ES-I3 (cell line): ENCODE data around the gene S100A10.
A peak's percentile ranks its signal among the peaks of the same experiment; 100 is the strongest.

Experiments used
- H3K36me3 ChIP-seq: 2 replicates; pipeline ENCODE4 v1.6.1; 2013; ENCODE audit warnings: mild to moderate bottlenecking, low read length, control low read depth, moderate library complexity; ENCODE audit not compliant: insufficient read depth
- H3K4me1 ChIP-seq: 2 replicates; pipeline ENCODE4 v1.6.1; 2013; ENCODE audit warnings: mild to moderate bottlenecking, control low read depth, low read length; ENCODE audit not compliant: insufficient read depth
- H3K9ac ChIP-seq: 2 replicates; pipeline ENCODE4 v1.6.1; 2013; ENCODE audit warnings: low read depth, mild to moderate bottlenecking, low read length, moderate library complexity
- H3K9me3 ChIP-seq: 2 replicates; pipeline ENCODE4 v1.6.1; 2013; ENCODE audit warnings: mild to moderate bottlenecking, low read length, moderate library complexity; ENCODE audit not compliant: control insufficient read depth, insufficient read depth

The S100A10 gene

DNA sequence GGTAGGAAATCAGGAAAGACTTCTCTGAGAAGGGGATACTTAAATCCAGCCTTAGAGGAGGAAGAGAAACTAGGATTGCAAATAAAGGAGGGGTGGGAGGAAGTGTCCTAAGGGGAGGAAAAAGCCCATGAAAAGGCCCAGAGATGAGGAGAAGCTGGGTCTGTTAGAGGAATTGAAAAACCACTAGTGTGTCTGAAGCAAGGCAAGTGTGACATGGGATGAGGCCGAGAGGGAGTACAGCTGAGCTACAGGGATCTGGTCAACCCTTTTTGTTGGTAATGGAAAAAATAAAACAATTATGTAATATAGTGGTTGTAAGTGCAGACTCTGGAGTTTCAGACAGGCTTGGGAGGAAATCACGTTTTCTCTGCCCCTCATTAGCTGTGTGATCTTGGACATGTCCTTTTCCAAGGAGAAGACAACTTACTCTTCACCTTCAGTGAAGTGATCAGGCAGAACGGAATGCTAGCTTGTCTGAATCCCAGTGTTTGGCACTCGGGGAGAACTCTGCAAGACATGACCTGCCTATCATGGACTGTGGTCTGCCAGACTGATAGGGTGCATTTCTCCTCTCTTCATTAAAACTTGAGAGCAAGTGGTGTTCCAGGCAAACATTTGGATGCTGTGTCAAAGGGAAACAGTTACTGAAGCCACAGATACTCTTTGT, 7.4 kb upstream of the S100A10 start:
- Histone ChIP-seq H3K4me1 (peaks cover 17% of the 10 kb centered on the region), H3K9ac (no peak overlapping the region), H3K36me3 (no peaks in the 10 kb centered on the region), H3K9me3 (no peaks in the 10 kb centered on the region)

GRCh38 chr1:151998611-151999362, 5.1 kb upstream of the S100A10 start:
- peaks cover 24% of the 10 kb centered on the region for H3K4me1 ChIP-seq
- no peaks in the 10 kb centered on the region for H3K36me3 ChIP-seq
- H3K9me3 ChIP-seq, result no peaks in the 10 kb centered on the region
- H3K9ac ChIP-seq, result no peak overlapping the region

DNA sequence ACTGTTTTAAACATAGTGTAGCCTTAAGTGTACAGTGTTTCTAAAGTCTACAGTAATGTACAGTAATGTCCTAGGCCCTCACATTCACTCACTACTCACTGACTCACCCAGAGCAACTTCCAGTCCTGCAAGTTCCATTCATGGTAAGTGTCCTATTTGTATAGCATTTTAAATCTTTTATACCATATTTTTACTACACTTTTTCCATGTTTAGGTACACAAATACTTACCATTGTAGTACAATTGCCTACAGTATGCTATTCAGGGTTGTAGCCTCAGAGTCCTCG, 3.6 kb upstream of the S100A10 start:
- H3K9ac ChIP-seq, result no peak overlapping the region
- H3K9me3 ChIP-seq, result no peaks in the 10 kb centered on the region
- H3K36me3 ChIP-seq, result no peaks in the 10 kb centered on the region
- peaks cover 24% of the 10 kb centered on the region for H3K4me1 ChIP-seq

DNA sequence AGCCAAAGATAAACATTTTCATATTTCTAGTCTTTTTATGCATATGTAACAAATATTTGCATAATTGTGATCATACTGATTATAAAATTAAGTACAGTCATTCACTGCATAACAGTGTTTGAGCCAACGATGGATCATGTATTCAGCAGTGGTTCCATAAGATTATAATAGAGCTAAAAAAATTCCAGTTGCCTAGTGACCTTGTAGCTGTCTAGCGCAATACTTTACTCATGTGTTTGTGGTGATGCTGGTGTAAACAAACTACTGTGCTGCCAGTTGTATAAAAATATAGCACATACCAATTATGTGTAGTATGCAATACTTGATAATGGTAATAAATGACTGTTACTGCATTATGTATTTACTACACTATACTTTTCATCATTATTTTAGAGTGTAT, 2.1 kb upstream of the S100A10 start:
- Histone ChIP-seq H3K4me1 (peaks cover 17% of the 10 kb centered on the region), H3K9ac (no peak overlapping the region), H3K36me3 (no peaks in the 10 kb centered on the region), H3K9me3 (no peaks in the 10 kb centered on the region)

DNA sequence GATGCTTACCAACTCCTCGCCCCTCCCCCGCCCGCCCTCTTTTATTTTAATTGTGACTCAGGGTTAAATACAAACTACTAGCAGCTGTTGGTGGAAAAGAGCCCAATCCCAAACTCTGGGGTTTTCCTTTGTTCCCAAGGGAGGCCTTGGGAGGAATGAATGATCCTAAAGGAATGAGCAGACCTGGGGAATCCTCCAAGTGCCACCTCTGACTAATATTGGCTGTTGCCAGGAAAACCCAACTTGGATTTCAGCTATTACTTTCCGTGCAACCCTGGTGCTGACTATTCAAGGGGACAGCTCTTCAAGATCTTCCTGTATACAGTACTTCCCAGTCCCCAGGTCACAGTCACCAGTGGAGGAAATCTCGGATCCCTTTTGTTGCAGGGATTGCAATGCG, 1.3 kb upstream of the S100A10 start:
- Histone ChIP-seq H3K9ac (no peak overlapping the region; the same call in 1 of the 2 replicates), H3K4me1 (peaks cover 19% of the 10 kb centered on the region), H3K9me3 (no peaks in the 10 kb centered on the region), H3K36me3 (no peaks in the 10 kb centered on the region)

- H3K9me3 ChIP-seq, result no peaks in the 10 kb centered on the region
- peak overlapping the region; percentile 97 for H3K9ac ChIP-seq
- peaks cover 33% of the 10 kb centered on the region for H3K4me1 ChIP-seq
- H3K36me3 ChIP-seq, result 0 out of 2 replicates have a peak, but pooled peaks cover 6% of the 10 kb centered on the region
Measured at GRCh38 chr1:151993084-151993733, 450 bp downstream of the S100A10 start.

DNA sequence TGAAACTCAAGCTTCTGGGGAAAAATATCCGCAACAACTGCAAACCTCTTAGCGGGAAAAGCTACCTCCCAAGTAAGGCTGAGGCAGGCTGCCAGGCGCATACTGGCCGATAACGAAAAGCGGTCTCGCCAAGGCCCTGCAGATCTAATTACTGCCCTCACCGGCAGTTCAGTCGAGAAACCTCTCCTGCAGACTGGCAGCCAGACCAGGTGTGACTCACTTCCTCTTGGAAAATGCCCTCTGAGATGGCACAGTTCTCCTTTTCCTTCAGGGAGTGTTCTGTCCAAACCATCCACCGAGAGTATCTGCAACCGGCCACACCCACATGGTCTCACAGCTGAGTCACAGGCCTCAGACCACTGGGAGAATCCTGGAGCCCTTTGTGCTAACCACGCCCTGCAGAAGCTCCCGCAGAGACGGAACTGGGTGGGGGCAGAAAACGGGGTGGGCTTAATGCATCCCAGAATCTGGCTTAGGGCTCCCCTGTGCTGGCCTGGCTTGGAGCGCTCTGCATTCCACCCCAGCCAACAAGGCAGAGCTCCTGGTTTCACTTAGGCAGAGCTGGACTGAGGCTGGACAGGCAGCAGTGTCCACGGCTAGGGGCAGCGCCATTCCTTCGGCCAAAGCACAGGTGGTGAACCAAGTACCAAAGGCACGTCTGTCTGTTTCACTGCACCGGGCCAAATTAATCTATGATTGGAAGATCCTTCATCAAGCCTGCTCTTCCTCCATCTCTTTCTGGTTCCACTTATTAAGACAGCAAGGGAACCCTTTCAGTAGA, 1.2 kb downstream of the S100A10 start:
- H3K4me1 ChIP-seq, result peaks cover 39% of the 10 kb centered on the region
- no peaks in the 10 kb centered on the region for H3K9me3 ChIP-seq
- peak overlapping the region; percentile 97 for H3K9ac ChIP-seq
- H3K36me3 ChIP-seq, result peaks cover 8% of the 10 kb centered on the region; the same call in 1 of the 2 replicates

GRCh38 chr1:151991663-151992302, 1.9 kb downstream of the S100A10 start:
- Histone ChIP-seq H3K9ac (peak overlapping the region; percentile 97), H3K9me3 (no peaks in the 10 kb centered on the region), H3K36me3 (peaks cover 8% of the 10 kb centered on the region; the same call in 1 of the 2 replicates), H3K4me1 (peaks cover 39% of the 10 kb centered on the region)

- H3K4me1 ChIP-seq, result peaks cover 45% of the 10 kb centered on the region
- no peak overlapping the region for H3K9ac ChIP-seq
Measured at GRCh38 chr1:151990856-151991198, 2.8 kb downstream of the S100A10 start.

DNA sequence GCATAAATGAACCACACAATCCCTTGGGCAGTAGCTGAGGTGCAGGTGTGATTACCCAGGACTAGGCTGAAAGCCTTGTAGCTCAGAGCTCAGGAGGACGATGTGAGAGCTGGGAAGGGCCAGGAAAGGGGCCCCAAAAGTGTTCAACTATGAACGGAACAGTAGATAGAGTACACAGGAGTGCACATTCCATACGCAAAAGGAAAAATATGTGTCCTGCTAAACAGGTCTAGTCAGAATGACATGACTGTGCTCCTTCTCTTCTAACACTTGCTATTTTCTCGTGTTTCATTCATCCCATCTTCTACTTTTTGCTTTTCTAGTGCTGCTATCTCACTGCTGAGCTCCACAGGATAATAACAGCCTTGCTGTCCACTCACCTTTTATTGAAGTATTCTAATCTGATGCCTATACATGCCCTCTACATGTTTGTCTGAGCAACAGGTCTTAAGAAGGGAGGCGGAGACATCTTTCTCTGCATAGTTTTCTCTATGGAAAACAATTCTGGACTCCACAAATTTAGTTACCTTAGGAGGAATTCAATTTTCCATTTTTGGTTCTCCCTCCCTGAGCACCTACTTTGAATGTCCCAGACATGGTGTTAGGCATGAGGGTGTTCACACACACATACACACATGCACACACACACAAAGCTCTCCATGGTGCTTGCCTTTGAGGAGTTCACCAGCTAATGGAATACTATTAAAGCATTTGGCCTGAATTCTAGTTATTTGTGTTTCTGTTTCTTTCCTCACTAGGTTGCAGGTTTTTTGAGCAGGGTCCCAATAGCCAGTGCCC, 3.4 kb downstream of the S100A10 start:
- H3K36me3 ChIP-seq, result peaks cover 17% of the 10 kb centered on the region
- H3K4me1 ChIP-seq, result peaks cover 45% of the 10 kb centered on the region
- no peak overlapping the region; the same call in 1 of the 2 replicates for H3K9ac ChIP-seq
- H3K9me3 ChIP-seq, result no peaks in the 10 kb centered on the region

More at GRCh38 chr1:151990856-151991198, 2.8 kb downstream of the S100A10 start:
- Histone ChIP-seq H3K9me3 (no peaks in the 10 kb centered on the region), H3K36me3 (peaks cover 12% of the 10 kb centered on the region)

DNA sequence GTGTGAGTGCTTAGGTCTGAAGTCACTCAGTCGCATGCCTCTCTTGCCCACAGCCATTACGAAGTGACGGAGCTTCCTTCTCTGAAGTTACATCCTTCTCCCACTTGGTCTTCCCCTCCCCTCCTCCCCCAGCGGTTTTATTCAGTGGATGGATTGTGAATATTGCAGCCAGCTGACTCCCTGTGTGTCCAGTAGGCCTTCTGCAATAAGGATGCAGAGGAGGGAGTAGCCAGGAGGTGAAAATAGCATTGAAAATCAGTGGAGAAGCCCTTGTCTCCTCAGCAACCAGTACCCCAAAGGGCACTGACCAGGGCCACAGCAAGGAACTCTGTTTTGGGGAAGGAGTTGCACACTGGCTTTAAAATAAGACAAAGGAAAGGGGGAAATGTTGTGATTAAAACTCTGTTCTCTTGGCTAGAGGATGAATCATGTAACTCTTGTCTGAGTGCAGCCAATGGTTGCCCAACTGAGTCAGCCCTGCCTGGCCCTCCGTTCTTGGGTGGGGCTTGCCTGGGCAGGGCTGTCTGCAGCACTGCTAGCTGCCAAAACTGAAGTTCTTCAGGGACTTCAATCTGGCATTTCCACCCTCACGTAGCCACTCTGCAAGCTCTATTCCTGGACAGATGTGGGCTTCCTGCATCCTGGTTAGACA, 4.3 kb downstream of the S100A10 start:
- Histone ChIP-seq H3K4me1 (peaks cover 41% of the 10 kb centered on the region), H3K9me3 (no peaks in the 10 kb centered on the region), H3K36me3 (peaks cover 27% of the 10 kb centered on the region), H3K9ac (no peak overlapping the region)

- Histone ChIP-seq H3K36me3 (peaks cover 34% of the 10 kb centered on the region), H3K4me1 (peaks cover 41% of the 10 kb centered on the region), H3K9me3 (no peaks in the 10 kb centered on the region), H3K9ac (no peak overlapping the region)
Measured at GRCh38 chr1:151988405-151988923, 5.2 kb downstream of the S100A10 start.
